ENCODE measurements around the gene METTL8.

GRCh38 chr2:171394164-171394740, 39.5 kb downstream of the METTL8 start:
- no peak for TF ChIP-seq POLR2A (IDR thresholded peaks at IDR 0.05)
- TF ChIP-seq, protein P1, sequence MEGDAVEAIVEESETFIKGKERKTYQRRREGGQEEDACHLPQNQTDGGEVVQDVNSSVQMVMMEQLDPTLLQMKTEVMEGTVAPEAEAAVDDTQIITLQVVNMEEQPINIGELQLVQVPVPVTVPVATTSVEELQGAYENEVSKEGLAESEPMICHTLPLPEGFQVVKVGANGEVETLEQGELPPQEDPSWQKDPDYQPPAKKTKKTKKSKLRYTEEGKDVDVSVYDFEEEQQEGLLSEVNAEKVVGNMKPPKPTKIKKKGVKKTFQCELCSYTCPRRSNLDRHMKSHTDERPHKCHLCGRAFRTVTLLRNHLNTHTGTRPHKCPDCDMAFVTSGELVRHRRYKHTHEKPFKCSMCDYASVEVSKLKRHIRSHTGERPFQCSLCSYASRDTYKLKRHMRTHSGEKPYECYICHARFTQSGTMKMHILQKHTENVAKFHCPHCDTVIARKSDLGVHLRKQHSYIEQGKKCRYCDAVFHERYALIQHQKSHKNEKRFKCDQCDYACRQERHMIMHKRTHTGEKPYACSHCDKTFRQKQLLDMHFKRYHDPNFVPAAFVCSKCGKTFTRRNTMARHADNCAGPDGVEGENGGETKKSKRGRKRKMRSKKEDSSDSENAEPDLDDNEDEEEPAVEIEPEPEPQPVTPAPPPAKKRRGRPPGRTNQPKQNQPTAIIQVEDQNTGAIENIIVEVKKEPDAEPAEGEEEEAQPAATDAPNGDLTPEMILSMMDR (IDR thresholded peaks at IDR 0.05): no peak

All from uterus (tissue), 2 donors.